Osteoblast (primary cell): ENCODE measurements around the gene ANO10. TPM values are rescaled to one million over a fixed set of nuclear protein-coding genes. Genes with fewer than 3 reads are reported as not detected.

Experiments used
- small RNA-seq: library from RNA; depleted of rRNA; stranded (forward); fragments of <200 nt; gene quantifications from one replicate; pipeline ENCODE3, GENCODE V24; 2012
- total RNA-seq: library from RNA; depleted of rRNA; stranded (reverse); fragments of >200 nt; gene quantifications from 2 replicates; pipeline ENCODE4 v1.2.3, GENCODE V29; 2012

ANO10 gene
- total RNA-seq, 1 donor, result 55.7 TPM

Small RNAs within 50 kb of the gene (small RNA-seq; reads per million reads assigned to genes)
- gene RF00019, result not detected

Other genes starting within 250 kb of the ANO10 start
- 37.6 and 45.1 TPM in 2 replicates for gene ABHD5, start 68.9 kb upstream of the ANO10 start, total RNA-seq